ENCODE measurements around the gene RAB1B.
"Not testable (repeated sequence)": the region's sequence is repeated elsewhere in the genome, so short reads cannot be mapped to it uniquely, and the experiment has no call there.

RAB1B gene

DNA sequence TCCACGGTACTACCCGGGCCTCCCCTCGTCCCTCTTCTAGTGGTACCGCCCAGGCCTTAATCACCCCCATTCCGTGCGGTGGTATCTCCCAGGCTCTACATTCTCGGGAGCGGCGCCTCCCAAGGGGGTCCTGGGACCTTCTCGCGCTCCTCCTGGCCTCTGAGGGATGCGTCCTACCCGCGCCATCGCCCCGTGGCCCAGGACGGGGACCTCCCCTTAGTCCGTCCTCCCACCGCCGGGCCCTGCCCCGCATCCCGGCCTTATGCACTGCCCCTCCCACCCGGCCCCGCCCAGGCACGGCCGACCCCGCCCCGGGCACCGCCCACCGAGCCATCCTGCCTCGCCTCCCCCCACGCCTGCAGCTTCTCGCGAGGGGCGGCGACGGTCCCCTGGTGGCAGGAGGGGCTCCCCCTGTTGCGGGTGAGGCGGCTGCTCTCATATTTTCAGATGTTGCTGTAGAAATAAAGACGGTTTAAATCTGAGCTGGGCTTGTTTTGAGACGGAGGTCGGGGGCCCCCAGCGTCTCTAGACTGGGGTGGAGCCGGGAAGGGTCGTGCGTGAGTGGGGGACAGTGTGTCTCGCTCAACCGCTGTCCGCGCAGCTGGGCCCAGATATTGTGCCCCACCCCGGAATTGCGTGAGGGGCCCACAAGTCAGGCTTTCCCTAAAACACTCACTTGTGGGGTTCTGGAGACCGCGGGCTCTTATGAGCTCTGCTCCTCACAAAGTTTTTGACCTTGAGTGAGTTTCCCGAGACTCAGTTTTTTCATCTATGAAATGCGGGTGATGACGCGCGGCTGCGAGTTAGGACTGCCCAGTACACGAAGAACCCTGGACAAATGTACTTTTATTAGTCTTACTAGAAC, 828 bp upstream of the RAB1B start:
- peak; percentile 96 for DNase-seq

DNA sequence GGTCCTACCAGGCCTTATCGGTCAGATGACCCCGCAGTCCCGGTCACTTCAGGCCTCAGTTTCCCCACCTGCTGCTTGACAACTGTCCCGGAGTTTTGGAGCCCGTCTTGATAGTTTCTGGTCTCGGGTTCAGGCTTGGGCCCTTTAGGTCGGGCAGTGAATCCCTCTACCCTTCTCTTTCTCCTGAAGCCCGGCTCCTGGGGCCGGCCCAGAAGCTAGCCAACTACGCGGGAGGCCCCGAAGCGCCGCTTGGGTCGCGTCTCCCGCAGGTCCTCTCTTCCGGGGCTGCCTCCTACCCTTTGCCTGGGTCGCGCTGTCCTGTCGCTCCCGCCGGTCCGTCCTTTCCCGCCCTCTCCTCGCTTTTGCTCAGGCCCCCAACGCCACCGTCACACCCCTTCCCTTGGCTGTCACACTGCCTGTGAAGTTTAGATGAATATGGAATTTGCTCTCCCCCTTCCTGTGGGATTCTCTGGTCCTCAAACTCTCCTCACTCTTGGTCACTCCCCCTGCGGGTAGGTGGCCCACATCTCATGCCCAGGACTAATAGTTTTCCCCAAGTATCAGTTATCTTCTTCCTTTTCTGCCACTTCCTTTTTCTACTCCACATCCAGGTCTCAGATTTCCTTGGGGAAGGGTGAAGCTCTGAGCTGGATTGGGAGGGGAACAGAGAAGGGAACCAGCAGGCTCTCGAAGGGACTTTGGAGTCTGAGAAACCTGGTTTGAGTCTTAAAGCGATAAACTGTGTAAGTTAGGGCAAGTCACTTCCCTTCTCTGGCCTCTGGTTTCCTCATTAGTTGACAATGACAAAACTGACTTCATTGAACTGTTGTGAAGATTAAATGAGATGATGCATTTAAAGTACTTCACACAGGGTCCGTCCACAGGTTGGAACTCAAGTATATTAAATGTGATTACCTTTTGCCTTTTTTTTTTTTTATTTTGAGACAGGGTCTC, 790 bp downstream of the RAB1B start:
- DNase-seq: peak; percentile 49

DNA sequence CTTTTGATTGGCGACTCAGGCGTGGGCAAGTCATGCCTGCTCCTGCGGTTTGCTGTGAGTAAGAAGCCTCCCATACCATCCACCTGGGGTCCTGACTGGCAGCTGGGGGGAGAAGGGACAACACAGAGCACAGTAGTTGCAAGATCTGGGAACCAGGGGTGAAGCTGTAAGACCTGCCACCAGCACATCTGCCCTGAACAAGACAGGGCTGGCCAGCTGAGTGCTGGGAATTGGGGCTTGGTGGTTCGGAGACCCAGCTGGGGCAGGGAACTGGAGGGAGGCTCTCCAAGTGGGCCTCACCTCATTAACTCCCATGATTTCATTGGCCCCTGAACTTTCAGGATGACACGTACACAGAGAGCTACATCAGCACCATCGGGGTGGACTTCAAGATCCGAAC, 3.4 kb downstream of the RAB1B start:
- DNase-seq: no peak

DNA sequence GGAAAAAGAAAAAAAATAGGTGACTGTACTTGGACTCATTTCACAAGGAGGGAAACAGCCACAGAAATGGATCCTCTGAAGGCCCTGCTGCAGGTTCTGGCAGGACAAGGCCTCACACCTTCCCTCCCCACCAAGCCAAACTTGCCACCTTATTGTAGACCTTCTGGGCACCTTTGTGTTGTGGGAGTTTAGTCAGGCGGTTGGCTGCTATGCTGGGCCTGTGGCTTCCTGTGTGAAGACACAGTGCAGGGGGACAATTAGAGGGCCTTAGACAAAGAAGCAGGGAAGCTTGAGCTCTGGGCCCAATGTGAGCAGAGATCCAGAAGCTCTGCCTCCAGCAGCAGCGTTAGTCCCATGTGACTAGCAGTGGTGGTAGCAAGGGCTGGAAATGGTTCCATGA, 4.2 kb downstream of the RAB1B start:
- DNase-seq: no peak

DNA sequence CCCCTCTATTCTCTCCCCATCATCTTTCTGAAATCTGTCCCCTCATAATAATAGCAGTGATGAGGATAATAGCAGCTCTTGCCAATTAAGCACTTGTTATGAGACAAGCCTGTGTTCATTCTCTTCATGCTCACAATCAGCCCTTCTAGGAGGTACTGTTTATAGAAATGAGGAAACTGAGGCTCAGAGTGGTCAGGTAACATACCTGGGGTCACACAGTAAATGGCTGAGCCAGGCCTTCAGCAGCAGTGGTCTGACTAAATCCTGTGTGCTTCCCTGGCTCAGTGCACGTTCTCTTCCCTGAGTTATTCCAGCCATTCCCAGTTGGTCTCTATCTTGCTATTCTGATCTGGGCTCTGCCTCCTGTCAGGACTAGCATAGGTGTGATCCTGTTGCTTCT, 5.8 kb downstream of the RAB1B start:
- DNase-seq: no peak

DNA sequence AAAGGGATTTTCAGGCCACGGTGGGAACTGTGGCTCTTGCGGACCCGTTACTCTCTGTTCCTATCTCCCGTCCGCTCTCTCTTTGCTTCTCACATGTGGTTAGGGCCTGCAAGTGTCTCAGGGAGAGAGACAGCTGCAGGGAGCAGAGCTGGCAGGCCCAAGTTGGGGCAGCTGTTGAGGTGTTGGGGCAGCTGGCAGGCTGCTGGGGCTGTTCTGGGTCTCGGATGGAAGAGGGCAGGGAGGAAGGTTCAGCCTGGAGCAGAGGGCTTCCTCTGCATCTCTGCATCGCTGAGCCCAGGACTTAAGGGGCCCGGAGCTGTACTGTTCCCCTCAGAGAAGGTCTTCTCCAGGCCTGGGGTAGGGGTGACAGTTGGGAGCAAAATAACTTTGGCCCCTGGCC, 7.0 kb downstream of the RAB1B start:
- peak; percentile 71 for DNase-seq

DNA sequence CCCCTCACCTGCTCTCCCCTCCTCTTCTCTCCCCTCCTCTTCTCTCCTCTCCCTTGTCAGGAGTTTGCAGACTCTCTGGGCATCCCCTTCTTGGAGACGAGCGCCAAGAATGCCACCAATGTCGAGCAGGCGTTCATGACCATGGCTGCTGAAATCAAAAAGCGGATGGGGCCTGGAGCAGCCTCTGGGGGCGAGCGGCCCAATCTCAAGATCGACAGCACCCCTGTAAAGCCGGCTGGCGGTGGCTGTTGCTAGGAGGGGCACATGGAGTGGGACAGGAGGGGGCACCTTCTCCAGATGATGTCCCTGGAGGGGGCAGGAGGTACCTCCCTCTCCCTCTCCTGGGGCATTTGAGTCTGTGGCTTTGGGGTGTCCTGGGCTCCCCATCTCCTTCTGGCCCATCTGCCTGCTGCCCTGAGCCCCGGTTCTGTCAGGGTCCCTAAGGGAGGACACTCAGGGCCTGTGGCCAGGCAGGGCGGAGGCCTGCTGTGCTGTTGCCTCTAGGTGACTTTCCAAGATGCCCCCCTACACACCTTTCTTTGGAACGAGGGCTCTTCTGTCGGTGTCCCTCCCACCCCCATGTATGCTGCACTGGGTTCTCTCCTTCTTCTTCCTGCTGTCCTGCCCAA, 7.7 kb downstream of the RAB1B start:
- DNase-seq: peak; percentile 17

DNA sequence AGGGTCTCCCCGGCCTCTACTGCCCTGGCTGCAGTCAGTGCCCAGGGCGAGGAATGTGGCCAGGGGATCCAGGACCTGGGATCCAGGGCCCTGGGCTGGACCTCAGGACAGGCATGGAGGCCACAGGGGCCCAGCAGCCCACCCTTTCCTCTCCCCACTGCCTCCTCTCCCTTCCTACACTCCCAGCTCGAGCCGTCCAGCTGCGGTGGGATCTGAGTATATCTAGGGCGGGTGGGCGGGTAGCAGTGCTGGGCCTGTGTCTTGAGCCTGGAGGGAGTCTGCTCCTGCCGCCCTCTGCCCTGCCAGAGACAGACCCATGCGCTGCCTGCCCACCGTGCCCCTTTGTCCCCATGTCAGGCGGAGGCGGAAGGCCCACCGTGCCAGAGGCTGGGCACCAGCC, 8.2 kb downstream of the RAB1B start:
- DNase-seq: not testable (repeated sequence)

DNA sequence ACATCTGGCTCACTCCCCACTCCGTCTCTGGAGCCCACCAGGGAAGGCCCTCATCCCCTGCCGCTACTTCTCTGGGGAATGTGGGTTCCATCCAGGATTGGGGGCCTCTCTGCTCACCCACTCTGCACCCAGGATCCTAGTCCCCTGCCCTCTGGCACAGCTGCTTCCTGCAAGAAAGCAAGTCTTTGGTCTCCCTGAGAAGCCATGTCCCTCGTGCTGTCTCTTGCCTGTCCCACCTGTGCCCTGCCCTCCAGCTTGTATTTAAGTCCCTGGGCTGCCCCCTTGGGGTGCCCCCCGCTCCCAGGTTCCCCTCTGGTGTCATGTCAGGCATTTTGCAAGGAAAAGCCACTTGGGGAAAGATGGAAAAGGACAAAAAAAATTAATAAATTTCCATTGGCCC, 8.6 kb downstream of the RAB1B start:
- peak; percentile 21 for DNase-seq

DNA sequence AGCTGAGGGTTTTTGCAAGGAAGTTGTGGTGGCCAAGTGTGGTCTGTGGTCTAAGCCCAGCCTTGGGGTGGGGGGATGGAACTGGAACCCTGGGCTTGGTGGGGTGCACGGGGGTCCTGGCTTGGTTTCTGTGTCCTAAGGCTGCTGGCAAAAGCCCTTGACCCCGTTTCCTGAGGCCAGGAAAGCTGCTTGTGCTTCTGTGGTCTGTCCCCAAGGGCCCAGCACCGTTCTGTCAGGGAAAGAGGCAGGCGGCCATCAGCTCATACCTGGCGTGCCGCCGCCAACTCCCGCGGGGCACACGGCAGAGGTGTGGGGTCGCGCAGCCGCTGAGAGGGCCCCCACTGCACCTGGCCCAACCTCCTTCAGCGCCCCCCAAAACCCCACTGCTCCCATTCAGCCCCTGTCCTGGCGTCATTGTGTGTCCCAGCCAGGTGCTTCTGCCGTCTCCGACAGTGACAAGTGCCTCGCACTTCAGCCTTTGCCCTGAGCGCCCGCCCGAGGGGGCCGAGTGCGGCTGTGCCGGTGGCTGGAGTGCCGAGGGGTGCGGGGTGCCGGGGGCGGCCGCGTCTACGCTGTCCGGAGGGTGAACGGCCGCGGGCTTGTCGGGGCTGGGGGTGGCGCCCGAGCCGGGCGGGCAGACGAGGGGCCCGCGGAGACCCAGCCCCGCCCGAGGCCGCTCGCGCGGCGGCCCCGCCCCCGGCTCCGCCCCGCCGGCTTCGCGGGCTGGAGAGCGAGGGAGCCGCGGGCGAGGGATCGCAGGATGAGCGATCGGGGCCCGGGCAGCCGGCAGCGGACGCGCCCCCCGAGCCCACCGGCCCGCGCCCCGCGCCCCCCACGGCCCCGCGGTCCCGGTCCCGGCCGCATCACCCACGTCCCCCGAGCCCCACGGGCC, 9.3 kb downstream of the RAB1B start, which contains the start of gene CNIH2:
TSS of gene CNIH2 (plus strand) at position 705 of the 892 bp plus-strand sequence. CDS start 282 bp downstream, outside the sequence.
- DNase-seq: peak; percentile 61

DNA sequence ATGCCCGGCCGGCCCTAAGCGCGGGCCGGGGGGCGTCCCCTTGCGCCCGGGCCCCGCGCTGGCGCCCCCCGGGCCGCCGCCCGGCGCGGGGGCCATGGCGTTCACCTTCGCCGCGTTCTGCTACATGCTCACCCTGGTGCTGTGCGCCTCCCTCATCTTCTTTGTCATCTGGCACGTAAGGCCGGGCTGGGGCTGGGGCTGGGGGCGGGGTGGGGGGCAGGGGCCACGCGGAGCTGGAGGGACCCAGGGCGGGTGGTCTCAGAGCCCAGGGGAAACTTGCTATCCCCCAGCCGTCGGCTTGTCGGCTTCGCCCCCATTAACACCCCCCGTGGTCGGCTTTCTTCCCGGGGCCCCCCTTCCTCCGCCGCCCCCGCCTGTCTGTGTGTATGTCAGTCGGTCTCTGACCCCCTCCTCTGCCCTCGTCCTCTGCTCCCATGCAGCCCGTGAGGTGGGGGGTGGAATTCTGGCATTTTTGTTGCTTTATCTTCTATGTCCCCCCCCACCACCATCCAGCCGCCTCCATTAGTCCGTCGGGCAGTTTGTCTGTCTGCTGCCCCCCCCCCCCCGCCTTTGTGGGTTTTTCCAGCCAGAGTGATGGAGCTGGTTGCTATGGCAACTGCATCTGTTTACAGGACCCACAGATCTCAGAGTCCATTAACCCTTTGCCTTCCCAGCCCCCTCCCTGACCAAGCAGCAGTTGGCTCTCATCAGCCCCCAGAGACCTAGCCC, 10.1 kb downstream of the RAB1B start:
- DNase-seq: peak; percentile 37

DNA sequence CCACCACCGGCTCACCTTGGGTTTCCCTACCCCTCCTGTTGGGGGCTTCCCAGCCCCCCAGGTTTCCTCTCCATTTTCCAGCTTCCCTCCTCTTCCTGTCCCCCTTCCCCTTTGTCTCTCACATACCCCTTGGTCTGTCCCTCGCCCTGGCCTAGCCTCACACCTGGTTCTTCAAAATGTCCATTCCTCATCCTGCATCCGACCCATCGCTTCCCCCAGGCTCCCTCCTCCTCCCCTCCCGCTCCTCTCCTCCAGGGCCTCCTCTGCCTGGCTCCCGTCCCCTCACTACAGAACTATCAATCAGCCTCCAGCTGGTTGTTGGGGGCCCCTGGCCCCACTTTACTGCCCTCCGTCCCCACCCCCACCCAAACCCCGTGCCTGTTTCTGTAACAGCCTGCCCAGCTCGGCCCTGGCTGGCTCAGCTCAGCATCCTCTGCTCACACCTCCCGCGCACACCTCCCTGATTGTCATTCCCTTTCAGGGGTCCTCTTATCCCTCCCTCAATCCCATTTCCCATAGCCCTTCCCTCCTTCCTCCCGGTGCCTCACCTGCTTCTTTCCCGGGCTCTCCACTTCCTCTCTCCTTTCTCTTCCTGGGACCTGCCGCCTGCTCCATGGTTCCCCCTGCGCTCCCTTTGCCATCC, 10.8 kb downstream of the RAB1B start:
- peak; percentile 21 for DNase-seq

DNA sequence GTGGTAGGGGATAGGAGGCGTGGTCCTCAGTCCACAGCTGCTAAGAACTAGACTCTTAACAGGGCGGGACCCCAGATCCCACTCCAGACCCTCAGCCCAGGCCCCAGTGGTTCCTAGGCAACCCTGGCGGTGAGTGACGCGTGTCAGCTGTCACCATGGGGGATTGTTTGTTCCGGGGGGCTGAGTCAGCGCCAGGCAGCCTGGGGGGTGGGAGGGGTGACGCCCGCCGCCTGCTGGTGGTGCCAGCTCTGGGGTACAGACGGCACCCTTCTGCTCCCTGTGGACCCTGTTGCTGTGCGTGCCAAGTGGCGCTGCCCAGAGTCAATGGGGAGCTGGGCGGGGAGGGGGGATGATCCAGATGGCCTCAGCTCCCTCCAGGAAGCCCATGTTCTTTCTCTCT, 12.0 kb downstream of the RAB1B start:
- peak; percentile 70 for DNase-seq

DNA sequence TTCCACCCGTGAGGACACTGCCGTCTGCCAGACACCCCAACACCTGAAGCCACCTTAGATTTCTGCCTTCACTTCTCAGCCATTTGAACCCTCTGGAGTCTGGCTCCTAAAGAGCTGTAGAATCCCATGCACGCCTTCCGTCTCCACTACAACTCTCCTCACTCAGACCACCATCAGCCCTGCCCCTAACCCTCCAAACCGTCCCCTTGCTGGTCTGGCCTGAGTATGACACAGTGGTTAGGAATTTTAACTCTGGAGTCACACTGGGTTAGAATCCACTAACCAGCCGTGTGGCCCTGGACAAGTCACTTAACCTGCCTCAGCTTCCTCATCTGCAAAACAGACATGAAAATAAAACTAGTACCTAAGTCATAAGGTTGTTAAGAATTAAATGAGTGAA, 12.6 kb downstream of the RAB1B start:
- no peak for DNase-seq

DNA sequence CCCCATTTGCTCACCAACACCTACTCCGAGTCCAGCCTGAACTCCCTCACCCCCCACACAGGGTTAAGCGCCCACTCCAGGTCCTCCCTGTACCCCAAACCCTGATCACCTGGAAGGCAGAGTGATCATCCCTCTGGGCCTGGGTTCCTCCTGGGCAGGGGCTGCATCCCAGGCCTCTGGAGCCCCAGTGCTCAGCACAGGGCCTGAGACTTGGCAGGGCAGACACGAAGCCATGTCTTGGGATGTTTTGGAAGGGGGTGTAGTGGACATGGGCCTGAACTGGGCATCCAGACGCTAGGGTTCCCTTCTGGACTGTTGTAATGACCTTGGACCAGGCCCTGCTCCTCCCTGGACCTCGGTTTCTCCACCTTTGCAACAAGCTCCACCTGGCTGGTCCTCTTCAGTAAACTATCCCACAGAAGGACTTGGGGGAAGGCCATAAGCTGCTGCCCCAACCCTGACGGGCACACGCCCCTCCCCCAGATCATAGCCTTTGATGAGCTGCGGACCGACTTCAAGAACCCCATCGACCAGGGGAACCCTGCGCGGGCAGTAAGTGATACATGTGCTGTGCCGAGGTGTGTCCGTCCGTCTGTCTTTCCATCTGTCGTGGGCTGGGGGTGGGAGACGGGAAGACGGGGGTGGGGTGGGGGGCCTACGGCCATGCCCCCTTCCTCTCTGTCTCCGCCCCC, 13.5 kb downstream of the RAB1B start:
- DNase-seq: no peak

DNA sequence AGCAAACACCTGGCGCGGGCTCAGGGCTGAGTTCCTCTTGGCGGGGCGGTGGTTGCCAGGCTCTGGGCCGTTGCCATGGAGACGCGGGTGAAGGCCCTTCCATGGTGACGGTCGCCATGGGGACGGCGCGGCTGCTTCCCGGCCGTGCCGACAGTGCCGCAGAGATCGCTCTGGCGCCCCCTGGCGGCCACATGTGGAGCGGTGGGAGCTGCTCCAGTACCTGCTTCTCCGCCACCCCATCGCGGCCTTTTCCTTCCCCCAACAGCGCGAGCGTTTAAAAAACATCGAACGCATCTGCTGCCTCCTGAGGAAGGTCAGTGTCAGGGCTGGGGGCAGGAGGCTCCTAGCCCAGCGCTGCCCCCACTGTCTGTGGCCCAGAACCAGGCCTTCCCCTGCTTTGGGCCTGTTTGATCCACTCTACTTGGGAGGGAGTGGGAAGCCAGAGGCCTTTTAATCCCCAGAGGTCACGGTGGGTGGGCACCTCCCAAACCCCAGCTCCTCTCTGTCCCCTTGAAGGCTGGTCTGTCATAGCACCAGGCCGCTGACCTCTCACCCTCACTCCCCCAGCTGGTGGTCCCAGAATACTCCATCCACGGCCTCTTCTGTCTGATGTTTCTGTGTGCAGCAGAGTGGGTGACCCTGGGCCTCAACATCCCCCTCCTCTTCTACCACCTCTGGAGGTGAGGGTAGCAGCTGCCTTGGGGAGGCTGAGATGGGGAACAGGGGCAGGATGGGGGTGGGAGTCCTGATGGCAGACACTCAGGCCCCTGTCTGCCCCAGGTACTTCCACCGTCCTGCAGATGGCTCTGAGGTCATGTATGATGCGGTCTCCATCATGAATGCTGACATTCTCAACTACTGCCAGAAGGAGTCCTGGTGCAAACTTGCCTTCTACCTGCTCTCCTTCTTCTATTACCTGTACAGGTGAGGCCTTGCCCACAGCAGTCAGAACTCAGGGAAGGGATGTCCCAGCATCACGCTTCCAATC, 14.3 kb downstream of the RAB1B start:
- peak; percentile 97 for DNase-seq

DNA sequence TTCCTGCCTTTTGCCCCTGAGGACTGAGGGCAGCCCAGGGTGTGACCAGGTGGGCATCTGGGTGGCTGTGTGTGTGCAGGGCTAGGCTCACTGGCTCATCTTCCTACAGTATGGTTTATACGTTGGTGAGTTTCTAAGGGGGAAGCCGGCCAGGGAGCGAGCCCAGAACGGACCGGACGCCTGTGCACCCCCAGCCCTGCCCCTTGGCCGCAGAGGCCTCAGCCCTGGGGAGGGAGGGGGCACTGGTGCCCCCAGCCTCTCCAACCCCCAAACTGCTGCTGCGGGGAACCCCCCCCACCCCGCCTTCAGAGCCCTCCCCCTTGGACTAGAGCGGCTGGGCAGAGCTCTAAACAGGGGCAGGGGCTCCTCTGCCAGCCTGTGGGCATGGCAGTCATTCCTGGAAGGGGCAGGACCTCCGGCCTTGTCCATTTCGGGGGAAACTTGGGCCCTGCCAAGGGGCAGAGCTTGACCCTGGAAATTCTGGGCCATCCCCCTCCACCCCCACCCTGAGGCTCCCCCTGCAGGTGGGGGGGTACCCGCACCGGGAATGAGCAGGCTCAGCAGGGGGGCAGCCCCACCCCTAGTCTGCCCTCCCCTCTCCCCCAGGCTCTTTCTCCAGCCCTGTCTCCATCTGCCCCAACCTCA, 15.1 kb downstream of the RAB1B start:
- no peak for DNase-seq

DNA sequence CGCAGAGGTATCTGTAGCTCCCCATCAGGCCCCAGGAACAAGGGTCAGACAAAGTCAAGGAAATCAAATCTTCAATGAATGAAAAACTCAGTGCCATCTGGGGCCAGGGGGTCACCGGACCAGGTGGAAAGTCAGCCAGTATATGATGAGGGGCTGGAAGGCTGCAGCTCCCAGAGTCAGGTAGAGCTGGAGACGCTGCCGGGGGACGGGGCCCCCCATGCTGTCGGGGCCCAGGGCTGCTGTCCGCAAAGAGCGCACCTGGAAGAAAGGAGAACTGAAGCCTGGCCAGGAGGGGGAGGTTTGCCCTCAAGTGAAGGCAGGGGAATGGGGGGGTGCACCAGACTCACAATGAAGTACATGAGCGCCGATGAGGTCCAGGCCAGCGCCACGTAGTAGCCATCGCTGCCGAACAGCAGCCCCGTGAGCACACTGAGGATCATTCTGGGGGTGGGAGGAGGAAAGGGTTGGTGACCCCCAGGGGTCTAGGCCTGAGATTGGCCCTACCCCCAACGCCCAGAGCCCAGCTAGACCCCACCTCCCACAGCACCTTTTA, 16.2 kb downstream of the RAB1B start:
- DNase-seq: no peak
